ENCODE data around the gene ATF3. TPM values are rescaled to one million over a fixed set of nuclear protein-coding genes. Genes with fewer than 3 reads are reported as not detected.

ATF3 gene
- total RNA-seq, 1 donor from 2014 or later: 34.9 TPM

- Histone ChIP-seq H3K36me3 (no peaks in the 10 kb centered on the region), H3K27ac (peak overlapping the region; percentile 90), H3K4me1 (peaks cover 15% of the 10 kb centered on the region), H3K4me3 (no peak overlapping the region), H3K27me3 (no peaks in the 10 kb centered on the region), H3K9me3 (no peaks in the 10 kb centered on the region)
- DNase-seq (ENCODE audit: extremely low spot score in 2 of 2): peak in 1 of 2 donors; percentile 28
- TF ChIP-seq POLR2A (IDR thresholded peaks at IDR 0.05) (no peak), CTCF (IDR thresholded peaks at IDR 0.05) (no peak), POLR2AphosphoS5 (IDR thresholded peaks at IDR 0.05; ENCODE audit: insufficient read depth in 1 of 2, low read depth in 1 of 2) (no peak)
- intact Hi-C loops (cut with DNase I): loop anchor here (5.0 kb wide), 1 partner anchor 114 kb away; no protein-coding TSS in a partner anchor
These were observed 59.9 kb downstream of the ATF3 start for GRCh38 chr1:212668477-212668876.

GRCh38 chr1:212669102-212669501, 60.5 kb downstream of the ATF3 start:
- TF ChIP-seq CTCF (IDR thresholded peaks at IDR 0.05) (no peak), POLR2AphosphoS5 (IDR thresholded peaks at IDR 0.05; ENCODE audit: insufficient read depth in 1 of 2, low read depth in 1 of 2) (no peak), POLR2A (IDR thresholded peaks at IDR 0.05) (no peak)
- intact Hi-C loops (cut with DNase I): loop anchor here (5.0 kb wide), 1 partner anchor 113 kb away; no protein-coding TSS in a partner anchor

GRCh38 chr1:212669600-212669999, 61.0 kb downstream of the ATF3 start:
- DNase-seq (ENCODE audit: extremely low spot score in 2 of 2): peak in 1 of 2 donors; percentile 55
- Histone ChIP-seq H3K27me3 (no peaks in the 10 kb centered on the region), H3K36me3 (no peaks in the 10 kb centered on the region), H3K4me1 (peaks cover 15% of the 10 kb centered on the region), H3K27ac (no peak overlapping the region), H3K4me3 (no peak overlapping the region), H3K9me3 (no peaks in the 10 kb centered on the region)
- intact Hi-C loops (cut with DNase I): loop anchor here (5.0 kb wide), 1 partner anchor 113 kb away; no protein-coding TSS in a partner anchor
- TF ChIP-seq POLR2A (IDR thresholded peaks at IDR 0.05) (no peak), POLR2AphosphoS5 (IDR thresholded peaks at IDR 0.05; ENCODE audit: insufficient read depth in 1 of 2, low read depth in 1 of 2) (no peak), CTCF (IDR thresholded peaks at IDR 0.05) (no peak)

More at GRCh38 chr1:212669102-212669501, 60.5 kb downstream of the ATF3 start:
- H3K9me3 ChIP-seq: no peaks in the 10 kb centered on the region
- peaks cover 15% of the 10 kb centered on the region for H3K4me1 ChIP-seq
- H3K27me3 ChIP-seq: no peaks in the 10 kb centered on the region
- no peak overlapping the region for H3K4me3 ChIP-seq
- DNase-seq (ENCODE audit: extremely low spot score in 2 of 2): no peak
- no peak overlapping the region for H3K27ac ChIP-seq
- no peaks in the 10 kb centered on the region for H3K36me3 ChIP-seq

GRCh38 chr1:212670301-212670700, 61.7 kb downstream of the ATF3 start:
- no peak overlapping the region for H3K27ac ChIP-seq
- H3K9me3 ChIP-seq: no peaks in the 10 kb centered on the region
- H3K4me3 ChIP-seq: no peak overlapping the region
- TF ChIP-seq POLR2A (IDR thresholded peaks at IDR 0.05) (no peak), POLR2AphosphoS5 (IDR thresholded peaks at IDR 0.05; ENCODE audit: insufficient read depth in 1 of 2, low read depth in 1 of 2) (no peak), CTCF (IDR thresholded peaks at IDR 0.05) (no peak)
- no peaks in the 10 kb centered on the region for H3K27me3 ChIP-seq
- intact Hi-C loops (cut with DNase I): loop anchor here (10.0 kb wide), 1 partner anchor 334 kb away; no protein-coding TSS in a partner anchor
- DNase-seq (ENCODE audit: extremely low spot score in 2 of 2): no peak
- H3K4me1 ChIP-seq: peaks cover 15% of the 10 kb centered on the region
- H3K36me3 ChIP-seq: no peaks in the 10 kb centered on the region

Other genes with a start within 250 kb of the ATF3 start
- gene PACC1, start 193.9 kb upstream of the ATF3 start, total RNA-seq: 6.1 TPM
- gene NENF, start 175.8 kb upstream of the ATF3 start, total RNA-seq: 110 TPM
- gene BATF3, start 91.1 kb downstream of the ATF3 start, total RNA-seq: 7.9 TPM
- gene NSL1, start 183.0 kb downstream of the ATF3 start, total RNA-seq: 92.3 TPM
- 6.9 TPM for gene TATDN3, start 183.1 kb downstream of the ATF3 start, total RNA-seq
- not detected for gene SPATA45, start 238.9 kb downstream of the ATF3 start, total RNA-seq
- 5.6 TPM for gene FLVCR1, start 249.5 kb downstream of the ATF3 start, total RNA-seq

Measured in vagina (tissue), 2 donors.